AG08396 (cell line): ENCODE data around the gene KPNA3.
"Not testable (repeated sequence)": the region's sequence is repeated elsewhere in the genome, so short reads cannot be mapped to it uniquely, and the experiment has no call there.

Experiments
- DNase-seq: peaks from one replicate; pipeline ENCODE4 v3.0.0; 2012; ENCODE audit warnings: low spot score, mixed read lengths

Gene KPNA3

DNA sequence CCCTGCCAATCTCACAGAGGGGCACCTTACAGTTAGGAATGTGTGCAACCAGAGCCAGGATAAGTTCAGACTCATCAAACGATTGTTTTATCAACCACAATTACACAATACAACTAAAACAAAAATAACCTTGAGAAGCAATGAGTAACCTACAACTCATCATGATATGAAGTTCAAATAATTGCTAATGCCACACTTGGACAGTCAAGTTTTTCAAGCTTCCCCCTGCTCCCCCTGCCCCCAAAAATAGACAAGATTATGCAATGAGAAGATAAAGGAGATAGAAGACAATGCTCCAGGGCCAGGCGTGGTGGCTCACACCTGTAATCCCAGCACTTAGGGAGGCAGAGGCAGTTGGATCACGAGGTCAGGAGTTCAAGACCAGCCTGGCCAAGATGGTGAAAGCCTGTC is 13.6 kb upstream of the KPNA3 start:
- no peak for DNase-seq

DNA sequence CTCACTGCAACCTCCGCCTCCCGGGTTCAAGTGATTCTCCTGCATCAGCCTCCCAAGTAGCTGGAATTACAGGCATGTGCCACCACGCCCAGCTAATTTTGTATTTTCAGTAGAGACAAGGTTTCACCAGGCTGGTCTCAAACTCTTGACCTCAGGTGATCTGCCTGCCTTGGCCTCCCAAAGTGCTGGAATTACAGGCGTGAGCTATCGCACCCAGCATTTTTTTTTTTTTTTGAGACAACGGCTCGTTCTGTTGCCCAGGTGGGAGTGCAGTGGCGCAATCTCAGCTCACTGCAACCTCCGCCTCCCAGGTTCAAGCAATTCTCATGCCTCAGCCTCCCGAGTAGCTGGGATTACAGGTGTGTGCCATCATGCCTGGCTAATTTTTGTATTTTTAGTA is 10.6 kb upstream of the KPNA3 start:
- not testable (repeated sequence) for DNase-seq

DNA sequence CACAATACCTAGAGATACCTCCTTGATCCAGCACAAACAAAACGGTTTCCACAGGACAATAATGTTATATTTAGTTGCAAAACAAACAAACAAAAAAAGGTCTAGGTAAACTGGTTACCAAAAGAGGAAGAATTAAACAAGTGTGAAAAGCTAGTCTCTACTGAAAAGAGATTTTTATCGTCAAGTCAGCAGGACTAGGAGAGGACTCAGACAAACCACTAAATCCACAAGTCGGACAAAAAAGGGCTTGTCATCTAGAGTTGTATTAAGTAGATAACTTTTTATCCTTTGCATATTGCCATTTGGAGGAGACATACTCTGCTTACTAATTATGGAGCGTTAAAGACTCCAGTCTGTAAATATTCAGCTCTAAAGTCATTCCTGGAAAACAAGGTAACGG is 9.9 kb upstream of the KPNA3 start:
- no peak for DNase-seq

DNA sequence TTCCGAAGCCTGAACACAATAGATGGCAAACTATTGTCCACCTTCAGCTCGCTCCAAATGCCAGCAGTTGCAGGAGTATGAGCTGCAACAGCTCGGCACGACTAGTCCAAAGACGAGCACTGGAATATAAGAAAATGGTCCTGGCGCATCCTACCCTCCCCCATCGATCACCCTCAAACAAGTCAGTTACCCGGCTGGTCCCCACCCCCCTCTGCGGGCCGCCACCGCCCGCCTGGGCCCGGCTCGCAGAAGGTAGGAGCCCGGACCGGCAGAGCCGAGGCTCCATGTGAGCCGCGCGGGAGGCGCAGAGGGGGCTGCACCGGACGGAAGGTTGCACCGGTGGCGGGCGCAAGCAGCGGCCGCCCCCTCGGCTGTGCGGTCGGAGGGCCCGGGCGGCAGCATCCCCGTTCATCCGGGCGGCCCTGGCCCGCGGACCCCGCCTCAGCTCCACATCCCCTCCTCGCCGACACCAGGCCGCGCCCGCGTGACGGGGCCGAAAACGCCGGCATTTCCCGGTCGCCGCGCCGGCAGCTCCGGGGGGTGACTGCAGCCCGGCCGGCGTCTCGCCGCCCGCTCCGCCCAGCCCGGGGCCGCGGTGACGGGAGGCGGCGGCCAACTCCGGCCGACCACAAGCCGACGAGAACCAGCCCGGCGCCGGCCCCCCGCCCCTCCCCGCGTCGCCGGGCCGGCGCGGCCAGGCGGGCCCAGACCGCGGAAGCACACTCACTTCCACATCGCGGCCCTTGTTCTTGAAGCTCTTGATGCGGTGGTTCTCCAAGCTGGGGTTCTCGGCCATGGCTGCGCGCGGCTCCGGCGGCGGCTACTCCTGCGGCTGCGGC is 552 bp downstream of the KPNA3 start:
- peak; percentile 63 for DNase-seq

DNA sequence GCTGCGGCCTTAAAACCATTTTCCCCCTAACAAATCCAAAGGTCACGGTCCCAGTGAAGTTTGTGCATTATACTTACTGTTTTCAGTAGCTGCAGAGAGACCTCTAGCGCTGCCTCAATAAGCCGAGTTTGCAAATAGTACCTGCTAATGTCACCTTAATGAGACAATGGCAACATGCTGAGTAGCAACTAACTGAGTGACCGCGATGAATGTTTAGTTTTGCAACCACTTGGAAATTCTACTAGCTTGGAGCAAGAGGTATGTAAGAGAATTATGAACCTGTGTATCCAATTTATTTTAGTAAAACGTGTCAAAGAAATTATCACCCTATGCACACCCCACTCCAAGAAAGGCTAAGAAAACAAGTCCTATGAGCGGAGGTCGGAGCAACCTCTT is 1.2 kb downstream of the KPNA3 start:
- no peak for DNase-seq

DNA sequence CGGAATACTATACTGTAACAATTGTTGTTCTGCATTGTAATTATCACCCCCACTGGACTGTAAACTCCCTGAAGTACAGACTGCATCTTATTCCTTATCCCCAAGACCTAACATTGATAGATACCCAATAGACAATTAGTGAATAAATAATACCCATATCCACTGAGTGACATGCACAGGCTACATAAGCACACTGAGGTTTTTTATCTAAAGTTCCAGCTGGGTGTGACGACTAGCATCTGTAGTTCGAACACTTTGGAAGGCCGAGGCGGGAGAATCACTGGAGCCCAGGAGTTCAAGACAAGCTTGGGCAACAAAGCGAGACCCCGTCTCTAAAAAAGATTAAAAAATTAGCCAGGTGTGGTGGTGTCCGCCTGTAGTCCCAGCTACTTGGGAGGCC is 2.5 kb downstream of the KPNA3 start:
- no peak for DNase-seq

DNA sequence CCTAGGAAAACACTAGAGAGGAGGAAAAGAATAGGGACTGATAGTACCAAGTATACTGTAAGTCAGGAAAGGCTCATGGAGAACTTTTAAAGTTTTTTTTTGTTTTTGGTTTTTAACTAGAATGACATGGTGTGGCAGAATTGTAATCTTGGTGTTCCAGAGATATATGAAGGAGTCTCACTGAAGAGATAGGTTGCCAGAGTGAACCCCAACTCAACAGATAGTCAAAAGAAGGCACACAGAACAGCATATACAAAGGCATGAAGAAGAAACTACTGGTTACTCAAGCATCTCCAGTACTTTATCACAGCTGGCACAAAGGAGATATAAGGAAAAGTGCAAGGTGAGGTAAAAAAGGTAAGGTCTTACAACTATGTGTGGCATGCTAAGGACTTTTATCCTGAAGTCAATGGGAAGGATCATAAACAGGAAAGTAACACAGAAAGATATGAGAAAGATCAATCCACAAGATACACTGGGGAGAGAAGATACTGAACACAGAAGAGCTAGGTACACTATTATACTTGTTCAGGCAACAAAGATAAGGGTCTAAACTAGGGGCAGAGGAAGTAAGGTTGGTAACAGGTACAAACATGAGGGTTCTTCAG is 6.0 kb downstream of the KPNA3 start:
- no peak for DNase-seq

DNA sequence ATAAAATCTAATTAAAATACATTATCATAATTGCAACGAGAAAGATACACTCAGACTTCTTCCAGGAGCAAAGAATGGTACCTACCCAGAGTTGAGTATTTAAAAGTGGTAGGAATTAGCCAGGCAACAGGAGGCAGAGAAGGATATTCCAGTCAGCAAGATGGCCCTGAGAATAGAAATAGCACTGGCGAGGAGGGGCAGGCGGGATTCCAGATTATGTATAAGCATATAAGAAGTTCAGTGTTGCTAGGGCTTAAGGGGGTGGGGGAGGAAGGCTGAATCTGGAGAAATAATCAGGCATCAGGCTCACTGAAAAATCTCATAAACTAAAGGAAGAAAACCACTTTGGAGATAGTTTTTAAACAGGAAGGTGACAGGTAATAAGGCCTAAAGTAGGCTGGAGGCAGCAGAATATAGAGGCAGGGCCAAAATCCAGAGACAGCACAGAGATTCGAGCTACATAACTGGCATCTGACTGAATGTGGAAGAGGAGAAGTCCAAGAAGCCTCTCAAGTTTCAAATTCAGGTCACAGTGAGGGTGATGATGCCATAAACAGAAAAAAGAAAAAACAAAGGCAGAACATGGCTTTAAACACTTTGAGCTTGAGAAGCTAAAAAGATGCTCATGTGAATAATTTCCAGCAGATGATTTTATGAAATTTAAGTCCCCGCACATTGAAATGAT is 7.5 kb downstream of the KPNA3 start:
- DNase-seq = no peak

DNA sequence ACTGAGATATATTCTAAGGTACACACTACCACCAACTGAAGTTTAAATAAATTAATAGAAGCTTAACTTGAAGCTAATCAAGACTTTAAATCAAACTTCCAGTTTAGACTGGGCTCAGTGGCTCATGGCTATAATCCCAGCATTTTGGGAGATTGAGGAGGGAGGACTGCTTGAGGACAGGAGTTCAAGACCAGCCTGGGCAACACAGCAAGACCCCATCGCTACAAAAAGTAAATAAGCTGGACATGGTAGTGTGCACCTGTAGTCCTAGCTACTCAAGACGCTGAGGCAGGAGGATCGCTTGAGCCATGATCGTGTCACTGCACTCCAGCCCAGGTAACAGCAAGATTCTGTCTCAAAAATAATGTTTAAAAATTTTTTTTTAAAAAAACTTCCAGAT is 8.6 kb downstream of the KPNA3 start:
- DNase-seq = no peak

DNA sequence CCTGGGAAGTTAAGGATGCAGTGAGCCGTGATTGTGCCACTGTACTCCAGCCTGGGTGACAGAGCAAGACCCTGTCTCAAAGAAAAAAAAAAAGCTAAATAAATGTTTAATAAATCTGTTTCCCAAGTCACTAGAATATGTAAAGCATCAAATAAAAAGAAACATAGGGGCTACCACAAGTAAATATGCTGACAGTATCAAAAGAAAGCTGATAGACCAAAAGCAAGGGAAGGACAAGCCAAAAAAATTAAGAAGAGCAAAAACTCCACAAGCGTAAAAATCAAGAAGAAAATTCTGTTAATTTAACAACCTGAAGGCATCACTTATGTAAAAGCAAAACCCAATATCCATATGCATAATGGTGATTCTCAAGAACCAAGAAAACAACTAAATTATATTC is 9.7 kb downstream of the KPNA3 start:
- DNase-seq = no peak

DNA sequence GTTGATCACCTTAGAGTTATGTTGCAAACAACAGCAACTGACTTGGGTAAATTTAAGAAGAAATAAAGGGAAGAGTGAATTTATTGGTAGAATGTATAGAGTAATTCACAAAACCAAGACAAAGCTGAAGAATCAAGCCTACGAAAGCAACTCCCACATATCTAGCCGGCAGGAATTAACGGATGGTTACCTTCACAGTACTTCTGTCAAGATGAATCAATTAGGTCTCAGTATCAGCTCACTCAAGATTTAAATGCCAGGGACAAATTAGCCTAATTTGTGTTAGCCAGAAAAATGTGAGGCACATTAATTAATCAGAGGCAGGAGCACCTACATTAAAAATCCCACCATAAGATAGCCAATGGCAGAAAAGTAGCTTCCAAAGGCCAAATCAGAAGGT is 10.7 kb downstream of the KPNA3 start:
- DNase-seq = no peak

DNA sequence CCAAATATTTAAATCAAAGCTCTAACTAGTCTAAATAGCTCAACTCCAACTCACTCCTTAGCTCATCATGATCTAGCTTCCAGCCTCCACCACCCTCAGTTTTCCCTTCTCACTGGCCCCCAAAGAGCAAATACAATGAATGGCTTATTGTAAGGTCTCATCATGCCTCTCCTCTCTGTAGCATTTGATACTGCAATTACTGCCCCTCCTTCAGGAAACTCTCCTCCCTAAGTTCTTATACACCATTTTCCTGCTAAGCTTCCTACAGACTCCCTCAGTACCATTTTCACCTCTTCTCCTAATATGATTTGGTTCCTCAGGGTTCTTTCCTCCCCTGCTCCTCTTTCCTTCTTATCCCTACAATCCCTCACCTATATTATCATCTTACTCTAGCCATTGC is 12.8 kb downstream of the KPNA3 start:
- DNase-seq = no peak

DNA sequence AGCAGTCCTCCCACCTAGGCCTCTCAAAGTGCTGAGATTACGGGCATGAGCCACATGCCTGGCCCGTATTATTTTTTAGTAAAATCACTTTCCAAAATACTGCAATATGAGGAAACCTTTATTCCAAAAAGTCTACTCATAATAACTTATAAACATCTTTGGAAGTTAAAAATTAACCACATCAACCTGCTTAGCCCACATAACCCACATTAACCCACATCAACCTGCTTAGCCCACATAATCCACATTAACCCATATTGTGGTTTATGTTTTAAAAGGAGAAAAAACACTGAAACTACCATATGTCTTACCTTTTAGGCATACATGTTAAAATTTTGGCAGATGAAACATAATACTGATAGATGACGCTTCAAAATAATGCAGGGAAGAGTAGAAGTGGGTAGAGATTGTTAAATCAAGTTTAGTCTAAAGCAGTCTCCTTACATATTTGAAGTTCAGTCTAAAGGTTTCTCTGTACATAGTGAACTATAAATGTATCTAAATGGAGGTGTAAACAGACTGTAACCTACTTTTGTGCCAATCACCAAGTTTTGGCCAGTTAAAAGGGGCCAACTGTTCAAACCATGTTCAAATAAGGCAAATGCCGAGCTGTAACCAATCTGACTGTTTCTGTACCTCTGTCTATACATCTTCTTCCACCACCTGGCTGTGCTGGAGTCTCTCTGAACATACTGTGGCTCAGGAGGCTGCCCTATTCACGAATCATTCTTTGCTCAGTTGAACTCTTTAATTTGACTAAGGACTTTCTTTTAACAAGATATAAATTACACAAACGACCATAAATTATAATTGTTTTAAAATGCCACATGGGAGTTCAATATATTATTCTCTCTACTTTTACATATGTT is 14.5 kb downstream of the KPNA3 start:
- no peak for DNase-seq

DNA sequence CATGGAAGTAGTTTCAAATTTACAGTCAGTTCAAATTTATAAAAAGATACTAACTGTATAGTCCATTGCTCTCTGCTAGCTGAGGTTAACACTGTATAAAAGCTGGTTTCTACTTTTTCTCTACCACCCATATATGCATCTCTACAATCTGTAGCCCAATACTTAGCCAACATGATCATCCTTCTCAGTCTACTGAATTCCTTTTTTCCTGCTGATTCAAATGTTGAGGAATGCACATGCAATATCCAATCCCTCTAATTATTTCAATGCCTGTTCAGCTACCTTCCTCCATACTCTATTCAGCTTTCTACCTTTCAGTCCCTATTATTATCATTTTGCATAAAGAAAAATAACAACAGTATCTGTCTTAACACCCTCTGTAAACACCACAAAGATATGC is 15.6 kb downstream of the KPNA3 start:
- peak; percentile 13 for DNase-seq

DNA sequence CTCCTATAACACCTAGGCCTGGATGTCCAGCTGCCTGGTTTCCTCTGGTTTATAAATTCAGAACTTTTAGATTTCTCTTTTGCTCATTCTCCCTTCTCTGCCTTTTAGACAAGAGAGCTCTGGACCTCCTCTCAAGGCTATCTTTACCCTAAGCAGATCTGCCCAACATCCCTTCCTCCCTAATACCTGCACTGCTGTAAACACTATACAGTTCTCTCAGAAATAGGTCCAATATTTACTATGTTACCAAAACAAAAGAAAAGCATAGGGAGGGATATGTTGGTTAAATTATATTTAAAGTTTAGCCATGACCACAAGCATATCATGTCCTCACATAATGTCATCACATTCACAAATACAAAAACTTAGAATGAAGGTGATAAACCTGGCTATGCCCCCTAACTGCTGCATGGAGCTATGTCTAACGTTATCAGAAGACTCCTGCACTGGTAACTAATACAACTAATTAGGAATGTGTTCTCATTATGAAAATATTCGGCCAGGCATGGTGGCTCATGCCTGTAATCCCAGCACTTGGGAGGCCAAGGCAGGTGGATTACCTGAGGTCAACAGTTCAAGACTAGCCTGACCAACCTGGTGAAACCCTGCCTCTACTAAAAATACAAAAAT is 18.0 kb downstream of the KPNA3 start:
- no peak for DNase-seq

DNA sequence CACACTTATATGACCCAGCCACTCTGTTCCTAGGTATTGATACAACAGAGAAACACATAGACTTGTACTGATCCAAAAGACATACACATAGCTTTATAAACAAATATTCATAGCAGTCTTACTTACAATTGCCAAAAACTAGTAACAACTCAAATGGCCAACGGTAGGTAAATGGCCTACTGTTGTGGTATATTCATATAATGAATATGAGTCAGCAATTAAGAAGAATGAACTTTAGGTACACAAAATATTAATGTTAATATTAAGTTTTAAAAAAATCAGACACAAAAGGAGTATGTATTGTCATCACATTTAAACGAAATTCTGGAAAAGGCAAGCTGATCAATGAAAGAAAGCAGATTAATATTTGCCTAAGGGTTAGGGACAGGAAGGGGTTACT is 19.7 kb downstream of the KPNA3 start:
- no peak for DNase-seq

DNA sequence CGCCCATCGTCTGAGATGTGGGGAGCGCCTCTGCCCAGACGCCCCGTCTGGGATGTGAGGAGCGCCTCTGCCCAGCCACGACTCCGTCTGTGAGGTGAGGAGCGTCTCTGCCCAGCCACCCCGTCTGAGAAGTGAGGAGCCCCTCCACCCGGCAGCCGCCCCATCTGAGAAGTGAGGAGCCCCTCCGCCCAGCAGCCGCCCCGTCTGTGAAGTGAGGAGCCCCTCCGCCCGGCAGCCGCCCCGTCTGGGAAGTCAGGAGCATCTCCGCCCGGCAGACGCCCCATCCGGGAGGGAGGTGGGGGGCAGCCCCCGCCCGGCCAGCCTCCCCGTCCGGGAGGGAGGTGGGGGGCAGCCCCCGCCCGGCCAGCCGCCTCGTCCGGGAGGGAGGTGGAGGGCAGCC is 30.7 kb downstream of the KPNA3 start:
- DNase-seq = not testable (repeated sequence)

DNA sequence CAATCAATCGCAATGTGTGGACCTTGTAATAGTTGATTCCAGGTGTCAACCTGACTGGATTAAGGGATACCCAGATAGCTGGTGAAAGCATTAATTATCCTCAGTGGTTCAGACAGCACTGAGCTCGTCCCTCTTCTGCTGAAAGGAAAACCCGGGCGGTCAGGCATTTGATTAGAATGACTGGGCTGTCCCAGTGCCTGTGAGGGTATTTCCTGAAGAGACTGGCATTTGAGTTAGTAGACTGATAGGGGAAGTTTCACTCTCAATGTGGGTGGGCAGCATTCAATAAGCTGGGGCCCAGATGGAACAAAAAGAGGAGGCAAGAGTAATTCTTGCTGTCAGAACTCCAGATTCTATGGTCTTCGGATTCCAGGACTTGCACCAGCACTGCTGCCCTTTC is 31.9 kb downstream of the KPNA3 start:
- DNase-seq = no peak

DNA sequence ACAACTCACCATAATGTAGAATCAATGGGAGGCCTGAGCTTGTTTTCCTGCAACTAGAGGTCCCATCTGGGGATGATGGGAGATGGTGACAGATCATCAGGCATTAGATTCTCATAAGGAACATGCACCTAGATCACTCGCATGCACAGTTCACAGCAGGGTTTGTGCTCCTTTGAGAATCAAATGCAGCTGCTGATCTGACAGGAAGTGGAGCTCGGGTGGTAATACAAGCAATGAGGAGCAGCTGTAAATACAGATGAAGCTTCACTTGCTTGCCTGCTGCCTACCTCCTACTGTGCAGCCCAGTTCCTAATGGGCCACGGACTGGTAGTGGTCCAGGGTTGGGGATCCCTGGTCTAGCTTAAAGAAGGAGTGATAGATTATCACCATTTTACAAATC is 33.0 kb downstream of the KPNA3 start:
- DNase-seq = no peak

DNA sequence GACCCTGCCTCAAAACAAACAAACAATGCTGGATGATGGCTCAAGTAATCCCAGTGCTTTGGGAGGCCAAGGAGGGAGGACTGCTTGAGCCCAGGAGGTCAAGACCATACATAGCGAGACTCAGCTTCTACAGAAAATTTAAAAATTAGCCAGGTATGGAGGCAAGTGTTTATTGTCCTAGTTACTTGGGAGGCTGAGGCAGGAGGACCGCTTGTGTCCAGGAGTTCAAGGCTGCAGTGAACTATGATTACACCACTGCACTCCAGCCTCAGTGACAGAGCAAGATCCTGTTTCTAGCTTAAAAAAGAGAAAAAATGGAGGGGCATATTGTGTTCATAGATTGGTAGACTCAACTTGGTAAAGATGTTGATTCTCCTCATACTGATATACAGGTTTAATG is 36.2 kb downstream of the KPNA3 start:
- no peak for DNase-seq

DNA sequence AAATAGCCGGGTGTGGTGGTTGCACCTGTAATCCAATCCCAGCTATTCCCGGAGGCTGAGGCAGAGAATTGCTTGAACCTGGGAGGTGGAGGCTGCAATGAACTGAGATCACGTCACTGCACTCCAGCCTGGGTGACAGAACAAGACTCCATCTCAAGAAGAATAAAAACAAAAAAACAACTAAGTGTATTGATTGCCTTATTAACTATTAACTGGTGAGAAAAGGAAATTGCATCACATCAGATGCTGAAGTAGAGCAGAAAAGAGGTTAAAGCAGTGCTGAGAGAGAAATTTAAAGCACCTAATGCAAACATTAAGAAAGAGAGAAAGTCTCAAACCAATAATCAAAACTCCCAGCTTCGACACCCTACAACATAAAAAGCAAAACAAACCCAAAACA is 38.3 kb downstream of the KPNA3 start:
- DNase-seq = no peak

DNA sequence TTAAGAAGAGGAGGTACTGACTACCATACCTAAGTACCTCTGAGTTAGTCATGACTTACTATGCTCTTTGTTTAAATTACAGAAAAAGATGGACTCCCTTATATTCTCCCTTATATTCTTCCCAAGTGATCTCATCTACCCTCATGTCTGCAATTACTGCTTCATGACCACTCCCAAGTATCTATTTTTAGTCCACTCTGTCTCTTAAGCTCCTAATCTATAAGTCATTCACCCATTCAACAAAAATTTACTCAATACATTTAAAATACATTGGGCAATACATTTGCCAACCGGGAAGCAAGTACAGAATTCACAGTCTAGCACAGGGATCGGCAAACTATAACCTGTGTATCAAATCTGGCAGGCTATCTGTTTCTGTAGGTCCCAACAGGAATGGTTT is 42.6 kb downstream of the KPNA3 start:
- peak; percentile 11 for DNase-seq
